Brain microvascular endothelial cell (primary cell): ENCODE measurements around the gene ANKRD11.
A peak's percentile ranks its signal among the peaks of the same experiment; 100 is the strongest.

Experiments
- DNase-seq: peaks from one replicate; pipeline ENCODE4 v3.0.0-alpha.2; 2020
- H3K27ac ChIP-seq: fragments of 250-450 bp; sonication (Bioruptor Pico); 2 replicates; pipeline ENCODE4 v1.5.1; 2020; ENCODE audit warnings: mild to moderate bottlenecking, moderate library complexity
- H3K27me3 ChIP-seq: fragments of 250-450 bp; sonication (Bioruptor Pico); replicated peaks from 2 replicates; pipeline ENCODE4 v1.5.1; 2020; ENCODE audit warnings: mild to moderate bottlenecking
- H3K36me3 ChIP-seq: fragments of 250-450 bp; sonication (Bioruptor Pico); replicated peaks from 2 replicates; pipeline ENCODE4 v1.5.1; 2020; ENCODE audit warnings: mild to moderate bottlenecking
- H3K4me3 ChIP-seq: 2 replicates; pipeline ENCODE4 v1.5.1; 2011; ENCODE audit warnings: low read depth, mild to moderate bottlenecking, control low read depth, low read length, moderate library complexity
- CTCF ChIP-seq: IDR thresholded peaks from 2 replicates; pipeline ENCODE4 v1.5.1; 2011; ENCODE audit warnings: low read depth, mild to moderate bottlenecking, moderate library complexity, low read length, control low read depth, inconsistent platforms; ENCODE audit errors: missing control alignments
- in situ Hi-C: cut with HindIII; loops from 2 replicates; pipeline ENCODE4 v1.10.0; 2017; ENCODE audit warnings: low sequenced_read_pairs, low pct_ligation_motif_present

Gene ANKRD11

GRCh38 chr16:89482150-89482816, 8.1 kb downstream of the ANKRD11 start:
- H3K36me3 ChIP-seq = no peaks in the 10 kb centered on the region
- no peak overlapping the region for H3K27ac ChIP-seq
- TF ChIP-seq CTCF = no peak
- no peak for DNase-seq
- in situ Hi-C loops = no loop called here
- H3K27me3 ChIP-seq = no peaks in the 10 kb centered on the region
- no peak overlapping the region for H3K4me3 ChIP-seq

- in situ Hi-C loops = no loop called here
- DNase-seq = no peak
- no peak overlapping the region for H3K27ac ChIP-seq
- H3K36me3 ChIP-seq = no peaks in the 10 kb centered on the region
- H3K27me3 ChIP-seq = no peaks in the 10 kb centered on the region
- TF ChIP-seq CTCF = no peak
- H3K4me3 ChIP-seq = no peak overlapping the region
Observed at GRCh38 chr16:89481356-89481955, 8.9 kb downstream of the ANKRD11 start.

- in situ Hi-C loops = no loop called here
- DNase-seq = no peak
- Histone ChIP-seq H3K4me3 (no peak overlapping the region), H3K36me3 (no peaks in the 10 kb centered on the region), H3K27ac (peak overlapping the region; percentile 47), H3K27me3 (no peaks in the 10 kb centered on the region)
- TF ChIP-seq CTCF = no peak
Observed at GRCh38 chr16:89478576-89479221, 11.7 kb downstream of the ANKRD11 start.

GRCh38 chr16:89476811-89477261, 13.5 kb downstream of the ANKRD11 start:
- Histone ChIP-seq H3K27ac (no peak overlapping the region), H3K36me3 (no peaks in the 10 kb centered on the region), H3K27me3 (no peaks in the 10 kb centered on the region), H3K4me3 (no peak overlapping the region)
- in situ Hi-C loops = no loop called here
- no peak for TF ChIP-seq CTCF
- no peak for DNase-seq

GRCh38 chr16:89476379-89476778, 14.0 kb downstream of the ANKRD11 start:
- DNase-seq = no peak
- in situ Hi-C loops = no loop called here
- no peaks in the 10 kb centered on the region for H3K36me3 ChIP-seq
- TF ChIP-seq CTCF = no peak
- no peak overlapping the region for H3K27ac ChIP-seq
- no peak overlapping the region for H3K4me3 ChIP-seq
- no peaks in the 10 kb centered on the region for H3K27me3 ChIP-seq
